IPS-18a (cell line): ENCODE measurements around the gene TLCD5.

ENCODE experiments used
- H3K27ac ChIP-seq: one replicate; pipeline ENCODE4 v1.5.1; 2013; ENCODE audit warnings: low read length
- H3K27me3 ChIP-seq: one replicate; pipeline ENCODE4 v1.6.1; 2013; ENCODE audit warnings: mild to moderate bottlenecking, low read length; ENCODE audit not compliant: control insufficient read depth, insufficient read depth
- H3K36me3 ChIP-seq: one replicate; pipeline ENCODE4 v1.6.1; 2013; ENCODE audit warnings: low read depth, low read length; ENCODE audit not compliant: control insufficient read depth
- H3K4me1 ChIP-seq: one replicate; pipeline ENCODE4 v1.6.1; 2013; ENCODE audit warnings: low read depth, low read length; ENCODE audit not compliant: control insufficient read depth
- H3K4me3 ChIP-seq: one replicate; pipeline ENCODE4 v1.5.1; 2013; ENCODE audit warnings: low read length
- H3K9ac ChIP-seq: one replicate; pipeline ENCODE4 v1.6.1; 2013; ENCODE audit warnings: mild to moderate bottlenecking, low read length, moderate library complexity
- H3K9me3 ChIP-seq: one replicate; pipeline ENCODE4 v1.6.1; 2013; ENCODE audit warnings: low read depth, low read length; ENCODE audit not compliant: control insufficient read depth

The TLCD5 gene

GRCh38 chr11:120363436-120363835 is 38.3 kb downstream of the TLCD5 start:
- Histone ChIP-seq H3K27me3 (no peaks in the 10 kb centered on the region), H3K9ac (no peak overlapping the region), H3K4me1 (no peaks in the 10 kb centered on the region), H3K4me3 (no peak overlapping the region), H3K9me3 (no peaks in the 10 kb centered on the region), H3K36me3 (no peaks in the 10 kb centered on the region), H3K27ac (no peak overlapping the region)

- H3K36me3 ChIP-seq, result no peaks in the 10 kb centered on the region
- peaks cover 5% of the 10 kb centered on the region for H3K4me1 ChIP-seq
- no peak overlapping the region for H3K9ac ChIP-seq
- H3K9me3 ChIP-seq, result no peaks in the 10 kb centered on the region
- H3K27ac ChIP-seq, result no peak overlapping the region
- no peaks in the 10 kb centered on the region for H3K27me3 ChIP-seq
- no peak overlapping the region for H3K4me3 ChIP-seq
These were observed 40.4 kb downstream of the TLCD5 start for GRCh38 chr11:120365512-120365911.

GRCh38 chr11:120372296-120372695 is 47.2 kb downstream of the TLCD5 start:
- no peak overlapping the region for H3K9ac ChIP-seq
- H3K4me3 ChIP-seq, result no peak overlapping the region
- no peak overlapping the region for H3K27ac ChIP-seq
- H3K9me3 ChIP-seq, result no peaks in the 10 kb centered on the region
- no peaks in the 10 kb centered on the region for H3K27me3 ChIP-seq
- H3K36me3 ChIP-seq, result no peaks in the 10 kb centered on the region
- peaks cover 15% of the 10 kb centered on the region for H3K4me1 ChIP-seq

- no peak overlapping the region for H3K4me3 ChIP-seq
- no peaks in the 10 kb centered on the region for H3K27me3 ChIP-seq
- H3K9ac ChIP-seq, result no peak overlapping the region
- no peaks in the 10 kb centered on the region for H3K9me3 ChIP-seq
- H3K36me3 ChIP-seq, result no peaks in the 10 kb centered on the region
- H3K27ac ChIP-seq, result no peak overlapping the region
- peaks cover 14% of the 10 kb centered on the region for H3K4me1 ChIP-seq
These were observed 50.0 kb downstream of the TLCD5 start for GRCh38 chr11:120375076-120375475.

- H3K9me3 ChIP-seq, result no peaks in the 10 kb centered on the region
- no peaks in the 10 kb centered on the region for H3K27me3 ChIP-seq
- H3K9ac ChIP-seq, result no peak overlapping the region
- no peak overlapping the region for H3K4me3 ChIP-seq
- H3K4me1 ChIP-seq, result peaks cover 6% of the 10 kb centered on the region
- no peaks in the 10 kb centered on the region for H3K36me3 ChIP-seq
- no peak overlapping the region for H3K27ac ChIP-seq
These were observed 51.6 kb downstream of the TLCD5 start for GRCh38 chr11:120376547-120377182.

- Histone ChIP-seq H3K27me3 (no peaks in the 10 kb centered on the region), H3K9me3 (no peaks in the 10 kb centered on the region), H3K27ac (no peak overlapping the region), H3K36me3 (no peaks in the 10 kb centered on the region), H3K4me1 (peaks cover 6% of the 10 kb centered on the region), H3K4me3 (no peak overlapping the region), H3K9ac (no peak overlapping the region)
These were observed 53.4 kb downstream of the TLCD5 start for GRCh38 chr11:120378474-120378873.

GRCh38 chr11:120381401-120381800 is 56.3 kb downstream of the TLCD5 start:
- Histone ChIP-seq H3K27me3 (no peaks in the 10 kb centered on the region), H3K27ac (no peak overlapping the region), H3K4me3 (no peak overlapping the region), H3K36me3 (no peaks in the 10 kb centered on the region), H3K4me1 (peaks cover 15% of the 10 kb centered on the region), H3K9me3 (no peaks in the 10 kb centered on the region), H3K9ac (no peak overlapping the region)
